8988T (cell line): ENCODE data around the gene NAALAD2.
"Not testable (repeated sequence)": the region's sequence is repeated elsewhere in the genome, so short reads cannot be mapped to it uniquely, and the experiment has no call there.

Experiments
- DNase-seq: peaks from one replicate; pipeline ENCODE4 v3.0.0; 2011

The NAALAD2 gene

DNA sequence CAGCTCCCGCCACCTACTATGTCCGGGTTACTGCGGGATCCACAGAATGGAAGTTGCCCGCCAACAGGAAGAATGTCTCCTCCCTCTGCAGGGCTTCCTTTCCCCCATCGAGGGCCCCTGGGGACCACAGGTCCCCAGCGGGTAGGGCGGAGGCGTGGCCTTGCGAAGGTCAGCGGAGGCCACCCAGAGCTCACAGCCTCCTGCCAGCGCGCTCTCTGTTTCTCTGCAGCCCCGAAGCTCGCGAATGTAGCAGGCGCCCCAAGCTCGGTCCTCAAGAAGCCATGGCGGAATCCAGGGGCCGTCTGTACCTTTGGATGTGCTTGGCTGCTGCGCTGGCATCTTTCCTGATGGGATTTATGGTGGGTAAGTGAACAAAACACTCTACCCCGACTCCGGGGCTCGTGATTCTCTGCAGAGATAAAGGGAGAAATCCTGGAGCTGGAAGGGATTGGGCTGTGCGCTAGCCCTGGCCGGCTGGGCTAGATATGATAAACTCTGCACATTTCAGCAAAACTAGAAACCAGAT is at the start of gene NAALAD2:
TSS of gene NAALAD2 (plus strand) at position 186 of the 526 bp plus-strand sequence. CDS start at position 282, 96 bp downstream.
- no peak for DNase-seq

DNA sequence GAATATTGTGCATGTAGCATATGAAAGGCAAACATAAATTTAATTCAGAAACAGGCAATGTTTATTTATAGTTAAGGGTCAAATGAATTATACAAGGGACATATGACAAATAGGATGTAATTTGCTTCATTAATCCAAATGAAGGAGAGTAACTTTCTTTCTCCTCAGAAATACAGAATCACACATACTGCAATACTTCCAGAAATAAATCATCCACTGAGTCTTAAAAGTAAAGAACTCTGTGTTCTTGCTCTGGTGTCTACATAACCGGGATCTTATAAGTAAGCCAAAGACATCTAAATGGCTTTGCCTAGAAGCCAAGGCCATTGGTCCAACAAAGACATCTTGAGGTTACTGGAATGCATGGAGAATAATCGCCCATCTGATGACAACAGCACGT is 48.8 kb upstream of the NAALAD2 start, which contains the start of gene UBTFL1:
TSS of gene UBTFL1 (plus strand) at position 301 of the 400 bp plus-strand sequence. CDS start at position 301, 0 bp downstream.
- DNase-seq = not testable (repeated sequence)

DNA sequence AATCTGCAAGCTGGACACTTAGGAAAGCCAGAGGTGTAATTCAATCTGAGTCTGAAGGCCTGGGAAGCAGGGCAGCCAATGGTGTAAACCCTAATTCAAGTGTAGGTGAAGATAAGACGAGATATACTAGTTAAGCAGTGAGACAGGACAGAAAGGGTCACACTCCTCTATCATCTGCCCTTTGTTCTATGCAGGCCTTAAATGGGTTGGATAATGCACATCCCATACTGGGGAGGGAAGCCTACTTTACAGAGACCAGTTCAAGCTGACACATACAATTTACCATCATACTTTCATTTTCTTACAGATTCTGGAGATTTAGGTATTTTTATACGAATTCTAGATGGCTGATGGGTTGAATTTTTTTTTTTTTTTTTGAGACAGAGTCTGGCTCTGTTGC is 45.7 kb upstream of the NAALAD2 start:
- not testable (repeated sequence) for DNase-seq

DNA sequence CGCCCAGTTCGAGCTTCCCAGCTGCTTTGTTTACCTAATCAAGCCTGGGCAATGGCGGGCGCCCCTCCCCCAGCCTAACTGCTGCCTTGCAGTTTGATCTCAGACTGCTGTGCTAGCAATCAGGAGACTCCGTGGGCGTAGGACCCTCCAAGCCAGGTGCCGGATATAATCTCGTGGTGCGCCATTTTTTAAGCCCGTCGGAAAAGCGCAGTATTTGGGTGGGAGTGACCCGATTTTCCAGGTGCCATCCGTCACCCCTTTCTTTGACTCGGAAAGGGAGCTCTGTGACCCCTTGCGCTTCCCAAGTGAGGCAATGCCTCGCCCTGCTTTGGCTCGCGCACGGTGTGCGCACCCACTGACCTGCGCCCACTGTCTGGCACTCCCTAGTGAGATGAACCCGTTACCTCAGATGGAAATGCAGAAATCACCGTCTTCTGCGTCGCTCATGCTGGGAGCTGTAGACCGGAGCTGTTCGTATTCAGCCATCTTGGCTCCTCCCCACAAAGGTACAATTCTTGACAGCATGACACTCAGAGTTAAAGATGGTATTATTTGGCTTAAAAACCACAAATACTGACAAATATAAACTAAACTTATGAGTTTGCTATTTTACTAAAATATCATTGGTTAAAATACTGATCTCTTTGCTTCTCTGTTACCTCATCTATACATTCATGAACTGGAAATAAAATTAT is 39.1 kb upstream of the NAALAD2 start:
- not testable (repeated sequence) for DNase-seq

DNA sequence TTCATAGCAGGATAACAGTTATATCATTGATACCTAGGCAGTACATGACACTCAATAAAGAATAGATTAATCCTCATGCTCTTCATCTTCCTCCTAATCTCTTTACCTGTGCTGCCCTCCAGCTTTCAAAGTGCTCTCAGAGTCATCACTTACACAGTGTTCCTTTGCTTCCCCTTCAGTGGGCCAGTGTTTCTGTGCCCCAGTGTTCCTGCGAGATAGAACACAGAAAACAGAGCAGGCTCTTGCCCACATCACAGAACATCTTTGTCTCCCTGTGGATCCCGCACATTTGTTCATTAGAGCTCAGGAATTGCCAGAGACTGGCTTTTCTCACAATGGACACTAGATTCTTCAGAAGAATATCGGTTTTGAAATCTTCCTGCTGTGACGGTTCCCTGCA is 36.2 kb upstream of the NAALAD2 start:
- DNase-seq = not testable (repeated sequence)

DNA sequence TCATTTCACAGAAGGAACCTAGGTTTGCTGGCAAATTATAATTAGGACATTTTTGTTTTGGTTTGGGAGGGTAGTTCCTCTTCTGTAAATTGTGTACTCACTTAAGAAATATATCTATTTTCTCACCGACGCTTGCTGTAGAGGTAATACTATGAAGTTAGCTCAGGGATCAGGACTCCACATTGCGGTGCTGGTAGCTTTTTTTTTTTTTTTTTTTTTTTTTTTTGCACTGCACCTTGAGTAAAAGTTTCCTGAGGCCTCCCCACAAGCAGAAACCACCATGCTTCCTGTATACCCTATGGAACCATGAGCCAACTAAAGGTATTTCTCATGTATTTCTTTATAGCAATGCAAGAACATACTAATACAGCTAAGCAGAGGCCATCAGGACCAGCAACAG is 34.0 kb upstream of the NAALAD2 start:
- no peak for DNase-seq

DNA sequence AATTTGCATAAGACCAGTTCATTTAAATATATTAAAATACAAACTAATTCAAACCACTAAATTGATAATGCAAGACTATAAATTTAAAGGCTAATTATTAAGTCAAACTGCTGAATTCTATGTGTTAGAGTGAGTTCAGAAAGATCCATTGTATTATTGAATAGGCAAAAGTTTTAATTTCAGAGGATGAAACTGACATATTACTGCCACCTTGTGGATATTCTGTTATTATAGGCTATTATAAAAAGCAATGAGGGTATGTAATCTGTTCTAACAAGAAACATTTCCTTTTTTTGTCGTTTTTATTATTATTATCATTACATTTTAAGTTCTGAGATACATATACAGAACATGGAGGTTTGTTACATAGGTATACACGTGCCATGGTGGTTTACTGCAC is 20.9 kb upstream of the NAALAD2 start:
- no peak for DNase-seq

DNA sequence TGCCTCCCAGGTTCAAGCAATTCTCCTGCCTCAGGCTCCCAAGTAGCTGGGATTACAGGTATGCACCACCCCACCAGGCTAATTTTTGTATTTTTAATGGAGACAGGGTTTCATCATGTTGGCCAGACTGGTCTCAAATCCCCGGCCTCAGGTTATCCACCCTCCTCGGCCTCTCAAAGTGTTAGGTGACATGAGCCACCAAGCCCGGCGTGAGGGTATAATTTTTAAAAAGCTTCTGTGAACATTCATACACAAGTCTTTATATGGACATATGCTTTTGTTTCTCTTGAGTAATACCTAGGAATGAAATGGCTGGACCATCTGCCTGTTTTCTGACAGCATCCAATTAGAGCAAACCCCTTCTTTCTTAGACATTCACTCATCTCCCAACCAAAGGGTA is 14.3 kb upstream of the NAALAD2 start:
- DNase-seq = no peak

DNA sequence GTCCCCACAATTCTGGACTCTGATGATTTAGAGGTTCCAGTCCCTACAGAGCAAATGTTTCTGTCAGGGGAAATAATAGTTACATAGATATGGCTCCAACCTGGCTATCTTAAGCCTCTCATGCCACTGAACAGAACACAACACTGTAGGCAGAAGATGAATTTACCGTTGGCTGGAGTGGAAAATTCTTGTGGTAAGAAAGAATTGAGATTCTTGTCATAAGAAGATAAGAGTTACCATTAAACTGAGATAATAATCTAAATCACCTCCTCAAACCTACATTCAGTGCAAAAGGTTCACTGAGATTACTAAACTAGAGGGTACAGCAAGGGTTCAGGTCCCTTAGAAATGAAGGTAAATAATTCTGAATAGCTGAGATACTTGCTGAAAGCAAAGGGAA is 10.1 kb upstream of the NAALAD2 start:
- DNase-seq = no peak

DNA sequence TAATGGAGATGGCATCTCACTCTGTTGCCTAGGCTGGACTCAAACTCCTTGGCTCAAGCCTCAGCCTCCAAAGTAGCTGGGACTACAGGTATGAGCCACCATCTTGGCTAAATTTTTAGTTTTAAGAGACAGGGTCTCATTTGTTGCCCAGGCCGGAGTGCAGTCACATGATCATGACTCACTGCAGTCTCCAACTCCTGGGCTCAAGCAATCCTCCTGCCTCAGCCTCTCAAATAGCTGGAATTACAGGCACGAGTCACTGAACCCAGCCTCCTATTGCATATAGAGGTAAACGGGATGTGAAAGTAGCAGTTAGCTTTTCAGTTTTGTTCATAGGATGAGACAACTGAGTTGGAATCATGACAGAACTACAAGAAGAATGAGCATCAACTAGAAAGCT is 9.5 kb upstream of the NAALAD2 start:
- DNase-seq = no peak

DNA sequence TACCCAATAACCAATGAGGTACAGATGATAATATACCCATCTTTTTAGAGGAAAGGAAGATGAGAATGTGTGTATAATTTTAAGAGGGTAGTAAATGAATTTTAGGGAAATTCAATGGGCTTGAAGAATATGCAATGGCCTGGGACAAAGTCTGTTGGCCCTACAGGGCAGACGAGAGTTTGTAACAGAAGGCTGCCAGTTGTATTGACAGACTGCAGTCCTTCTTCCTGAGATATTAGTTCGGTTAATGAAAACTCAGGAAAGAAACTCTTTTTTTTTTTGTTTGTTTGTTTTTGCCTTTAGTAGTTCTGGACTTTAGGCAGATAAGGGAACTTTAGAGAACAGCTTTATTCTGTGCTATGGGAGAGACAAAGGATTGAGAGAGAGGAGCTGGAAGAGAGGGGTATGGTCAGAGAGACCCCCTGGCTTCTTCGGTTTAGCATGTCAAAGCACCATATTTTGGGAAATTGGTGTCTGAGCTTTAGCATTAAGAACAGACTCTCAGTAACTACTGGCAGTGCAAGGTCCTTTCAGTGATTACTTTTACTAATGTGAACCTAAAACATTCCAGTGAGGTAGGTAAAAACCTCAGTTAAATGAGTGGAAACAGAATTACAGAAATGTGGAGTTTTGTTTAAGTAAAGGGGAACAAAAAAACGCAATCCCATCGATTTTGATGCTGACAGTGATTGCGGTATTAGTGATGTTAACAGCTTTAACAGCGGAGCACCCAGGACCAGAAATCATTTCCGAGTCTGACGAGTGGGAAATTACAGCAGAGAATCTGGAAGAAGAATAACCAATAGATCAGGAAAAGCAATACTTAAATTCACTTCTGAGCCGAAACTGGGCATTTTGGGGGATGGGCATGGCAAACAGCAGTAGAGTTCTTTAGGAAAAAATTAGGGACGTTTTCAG is 644 bp upstream of the NAALAD2 start:
- no peak for DNase-seq

DNA sequence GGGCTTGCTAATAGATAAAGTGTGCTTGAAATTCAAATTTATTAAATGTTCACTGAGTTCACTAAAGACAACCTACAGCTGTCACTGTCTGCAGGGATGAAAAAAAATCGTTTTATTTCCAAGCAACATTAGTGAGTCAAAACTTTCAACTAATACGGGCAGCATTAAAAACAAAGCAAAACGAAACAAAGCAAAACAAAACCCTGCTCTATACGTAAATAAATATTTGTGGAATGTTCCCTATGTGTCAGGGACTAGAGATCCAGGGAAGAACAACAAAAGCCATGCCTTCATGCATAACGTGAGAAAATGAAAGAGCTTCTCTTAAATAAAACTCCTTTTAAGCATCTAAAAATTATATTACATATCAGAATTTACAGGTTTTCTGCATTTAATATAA is 553 bp downstream of the NAALAD2 start:
- no peak for DNase-seq

DNA sequence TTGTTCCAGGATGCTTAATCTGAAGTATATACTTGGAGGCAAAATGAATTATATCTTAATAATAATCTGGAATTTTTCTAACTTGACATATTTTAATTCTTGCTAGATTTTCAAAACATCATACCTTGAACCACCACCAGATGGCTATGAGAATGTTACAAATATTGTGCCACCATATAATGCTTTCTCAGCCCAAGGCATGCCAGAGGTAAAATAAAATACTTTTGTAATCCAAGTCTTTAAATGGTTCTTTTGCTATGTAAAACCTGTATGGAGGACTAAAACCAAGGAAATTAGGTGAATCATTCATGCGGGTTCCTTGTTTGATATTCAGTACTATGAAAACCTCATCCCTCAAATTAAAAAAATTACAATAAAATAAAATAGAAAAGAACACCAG is 14.4 kb downstream of the NAALAD2 start:
- no peak for DNase-seq

DNA sequence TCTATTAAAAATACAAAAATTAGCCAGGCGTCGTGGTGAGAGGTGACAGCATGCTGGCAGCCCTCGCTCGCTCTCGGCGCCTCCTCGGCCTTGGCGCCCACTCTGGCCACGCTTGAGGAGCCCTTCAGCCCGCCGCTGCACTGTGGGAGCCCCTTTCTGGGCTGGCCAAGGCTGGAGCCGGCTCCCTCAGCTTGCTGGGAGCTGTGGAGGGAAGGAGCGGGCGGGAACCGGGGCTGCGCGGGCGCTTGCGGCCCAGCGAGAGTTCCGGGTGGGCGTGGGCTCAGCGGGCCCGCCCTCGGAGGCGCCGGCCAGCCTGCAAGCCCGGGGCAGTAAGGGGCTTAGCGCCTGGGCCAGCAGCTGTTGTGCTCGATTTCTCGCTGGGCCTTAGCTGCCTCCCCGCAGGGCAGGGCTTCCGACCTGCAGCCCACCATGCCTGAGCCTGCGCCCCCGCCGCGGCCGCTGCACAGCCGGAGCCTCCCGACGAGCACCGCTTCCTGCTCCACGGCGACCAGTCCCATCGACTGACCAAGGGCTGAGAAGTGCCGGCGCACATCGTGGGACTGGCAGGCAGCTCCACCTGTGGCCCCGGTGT is 32.6 kb downstream of the NAALAD2 start:
- DNase-seq = not testable (repeated sequence)

DNA sequence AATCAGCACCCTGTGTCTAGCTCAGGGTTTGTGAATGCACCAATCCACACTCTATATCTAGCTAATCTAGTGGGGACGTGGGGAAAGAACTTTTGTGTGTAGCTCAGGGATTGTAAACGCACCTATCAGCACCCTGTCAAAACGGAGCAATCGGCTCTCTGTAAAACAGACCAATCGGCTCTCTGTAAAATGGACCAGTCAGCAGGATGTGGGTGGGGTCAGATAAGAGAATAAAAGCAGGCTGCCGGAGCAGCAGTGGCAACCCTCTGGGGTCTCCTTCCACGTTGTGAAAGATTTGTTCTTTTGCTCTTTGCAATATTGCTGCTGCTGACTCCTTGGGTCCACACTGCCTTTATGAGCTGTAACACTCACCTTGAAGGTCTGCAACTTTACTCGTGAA is 33.2 kb downstream of the NAALAD2 start:
- not testable (repeated sequence) for DNase-seq

DNA sequence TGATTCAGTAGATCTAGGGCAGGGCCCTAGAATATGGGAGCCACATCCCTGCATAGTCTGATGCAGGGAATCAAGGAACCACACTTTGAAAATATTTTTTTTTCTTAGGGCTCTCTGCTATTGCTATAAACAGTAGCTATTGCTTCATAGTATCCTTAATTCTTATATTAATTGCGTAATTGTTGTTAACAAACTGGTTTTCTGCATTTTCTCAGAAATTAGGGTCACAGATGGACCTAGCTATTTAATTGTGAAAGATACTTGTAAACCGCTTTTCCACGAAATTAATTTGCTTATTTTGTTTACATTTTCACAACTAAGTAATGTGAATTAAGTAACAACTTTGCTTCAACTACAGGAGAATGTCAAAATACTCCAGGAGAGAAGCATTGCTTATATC is 34.1 kb downstream of the NAALAD2 start:
- DNase-seq = no peak

DNA sequence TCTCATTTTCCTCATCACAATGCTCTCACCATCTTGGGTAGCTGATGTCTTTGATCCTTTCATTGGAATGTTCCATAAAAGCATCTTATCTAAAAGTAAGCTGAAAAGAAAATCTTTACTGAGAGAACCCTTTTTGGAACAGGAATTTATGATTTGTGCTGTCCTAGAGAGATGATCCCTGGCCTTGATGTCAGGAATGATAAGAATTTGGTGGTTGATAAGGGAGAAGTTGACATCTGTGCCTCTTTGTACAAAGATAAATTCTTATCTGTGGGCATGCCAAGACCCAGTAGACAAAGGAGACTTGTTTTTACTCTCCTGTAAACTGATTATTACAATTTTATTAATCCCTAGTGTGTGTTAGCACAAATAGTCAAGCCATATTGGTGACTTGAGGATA is 36.9 kb downstream of the NAALAD2 start:
- DNase-seq = no peak

DNA sequence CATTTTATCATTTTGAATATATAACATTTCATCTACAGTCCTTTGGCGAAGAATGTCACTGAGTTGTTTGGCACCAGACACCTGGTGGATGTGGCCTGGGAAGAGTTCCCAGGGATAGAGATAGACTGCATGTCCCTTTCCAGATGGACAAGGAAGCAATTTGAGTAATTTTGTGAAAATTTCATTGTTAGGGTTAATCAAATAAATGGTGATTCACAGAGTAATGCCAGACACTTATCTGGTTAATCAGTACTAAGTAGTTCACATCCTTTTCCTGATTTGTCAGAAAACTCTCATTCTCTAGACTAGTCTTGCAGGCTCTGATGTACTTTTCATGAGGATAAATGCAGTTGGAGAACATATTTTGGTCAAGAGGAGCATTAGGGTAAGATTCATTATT is 41.6 kb downstream of the NAALAD2 start:
- no peak for DNase-seq

DNA sequence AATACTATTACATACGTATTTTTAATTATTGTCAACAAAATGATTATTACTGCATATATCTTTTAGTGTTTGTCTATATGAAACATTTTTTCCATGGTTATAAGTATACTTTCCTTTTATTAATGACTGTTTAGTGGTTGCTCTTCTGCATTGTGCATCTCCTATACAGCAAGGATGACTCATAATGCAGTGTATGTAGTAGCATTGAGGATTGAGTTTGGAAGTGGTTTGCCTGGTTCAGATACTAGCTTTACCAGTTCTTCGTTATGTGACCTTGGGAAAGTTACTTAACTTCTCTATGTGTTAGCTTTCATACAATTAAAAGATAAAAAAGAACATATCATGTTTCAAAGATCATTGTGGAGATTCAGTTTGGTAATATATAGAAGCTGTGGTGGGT is 44.3 kb downstream of the NAALAD2 start:
- no peak for DNase-seq

DNA sequence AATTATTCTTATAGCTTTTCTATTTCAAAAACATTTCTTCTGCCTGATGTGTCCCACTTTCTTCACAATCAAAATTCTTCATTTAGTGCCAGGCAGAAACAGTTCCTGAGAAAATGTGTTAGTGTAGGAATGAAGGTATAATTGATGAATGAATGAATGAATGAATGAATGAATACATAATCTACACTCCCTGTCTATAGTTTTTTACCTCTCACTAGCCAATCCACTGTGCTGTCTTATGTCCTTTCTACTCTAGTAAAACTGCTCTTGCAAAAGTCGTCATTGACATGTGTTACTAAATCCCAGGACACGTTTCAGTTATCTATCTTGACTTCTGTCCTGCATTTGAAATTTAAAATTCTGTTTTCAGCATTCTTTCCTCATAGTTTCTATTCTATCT is 45.5 kb downstream of the NAALAD2 start:
- no peak for DNase-seq

DNA sequence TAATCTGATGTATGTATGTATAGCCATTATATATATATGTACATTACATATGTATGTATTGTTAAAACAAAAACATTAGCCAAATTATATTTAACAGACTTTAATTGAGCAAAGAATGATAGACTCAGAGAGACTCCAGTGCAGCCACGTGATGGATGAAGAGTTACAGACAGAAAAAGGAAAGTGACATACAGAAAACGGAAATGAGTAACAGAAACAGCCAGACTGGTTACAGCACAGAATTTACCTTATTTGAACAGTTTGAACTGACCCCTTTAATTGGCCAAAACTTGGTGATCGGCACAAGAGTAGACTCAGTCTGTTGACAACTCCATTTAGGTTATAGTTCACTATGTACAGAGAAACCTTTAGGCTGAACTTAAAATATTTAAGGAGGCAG is 53.4 kb downstream of the NAALAD2 start:
- no peak for DNase-seq

DNA sequence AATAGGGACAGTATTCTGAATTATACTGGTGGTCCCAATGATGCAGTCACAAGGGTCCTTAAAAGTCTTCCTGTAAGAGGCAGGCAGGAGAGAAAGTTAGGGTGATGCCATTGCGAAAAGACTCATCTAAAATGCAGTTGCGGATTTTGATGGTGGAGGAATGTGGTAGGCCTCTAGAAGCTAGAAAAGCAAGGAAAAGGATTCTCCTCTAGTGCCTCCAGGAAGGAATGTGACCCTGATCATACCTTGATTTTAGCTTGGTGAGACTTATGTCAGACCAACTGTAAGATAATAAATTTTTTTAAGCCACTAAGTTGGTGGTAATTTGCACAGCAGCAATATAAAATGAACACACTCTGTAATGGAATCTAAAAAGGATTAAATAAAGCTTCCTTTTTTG is 54.5 kb downstream of the NAALAD2 start:
- no peak for DNase-seq

DNA sequence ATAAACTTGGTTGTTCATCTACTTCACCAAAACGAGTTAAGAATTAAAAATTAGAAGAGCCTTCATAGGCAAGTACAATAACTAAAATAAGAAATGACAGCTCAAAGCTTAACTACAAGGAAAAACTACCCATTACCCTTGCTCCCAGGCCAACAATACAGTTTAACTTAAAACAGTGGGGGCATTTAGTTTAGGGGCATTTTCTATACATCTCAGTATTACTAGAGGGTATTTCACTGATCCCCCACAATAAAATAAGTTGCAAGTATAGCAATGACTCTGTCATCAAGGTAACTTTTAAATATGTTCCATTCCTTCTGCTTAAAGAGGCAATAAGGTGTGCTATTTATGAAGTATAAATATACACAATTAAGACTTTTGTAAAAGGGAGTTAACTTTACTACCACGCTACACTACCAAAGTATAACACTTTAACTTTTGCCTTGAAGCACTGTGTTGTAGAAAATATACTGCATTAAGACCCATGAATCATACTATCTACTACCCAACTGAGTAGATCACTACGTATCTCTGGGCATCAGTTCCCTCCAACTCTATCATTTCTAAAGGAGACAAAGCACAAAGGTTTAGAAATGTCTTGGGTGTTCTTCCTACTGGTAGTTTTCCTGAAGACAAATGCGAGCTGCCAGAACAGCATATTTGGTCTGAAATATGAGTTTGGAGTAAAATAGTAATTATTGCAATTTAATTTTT is 58.6 kb downstream of the NAALAD2 start:
- DNase-seq = no peak
